GM18517 (cell line): ENCODE measurements around the gene PAMR1.

ENCODE experiments used
- ATAC-seq: cut with Tn5 transposase; IDR thresholded peaks from one replicate; pipeline ENCODE4 v1.9.1; 2021; ENCODE audit warnings: mild to moderate bottlenecking, moderate library complexity; ENCODE audit not compliant: unreplicated experiment

The PAMR1 gene

GRCh38 chr11:35461917-35462538, 63.4 kb downstream of the PAMR1 start:
- no peak for ATAC-seq

GRCh38 chr11:35459489-35459888, 65.9 kb downstream of the PAMR1 start:
- no peak for ATAC-seq

DNA sequence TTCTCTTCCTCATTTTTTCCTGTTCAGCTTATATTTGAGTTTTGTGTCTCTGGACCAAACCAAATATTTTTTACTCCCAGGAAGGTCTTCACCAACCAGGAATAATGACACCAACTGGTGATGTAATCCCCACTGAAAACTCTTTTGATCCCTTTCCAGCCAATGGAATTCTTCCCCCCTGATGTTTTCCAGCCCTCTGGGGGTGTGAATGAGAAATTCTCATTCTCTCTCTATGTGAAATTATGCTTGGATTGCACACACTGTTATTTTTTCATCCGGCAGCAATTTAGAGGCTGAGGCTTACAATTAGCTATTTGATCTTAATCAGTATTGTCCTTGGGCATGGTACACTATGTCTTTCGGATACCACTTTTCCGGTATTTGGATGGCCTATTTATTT, 66.6 kb downstream of the PAMR1 start:
- ATAC-seq = no peak

DNA sequence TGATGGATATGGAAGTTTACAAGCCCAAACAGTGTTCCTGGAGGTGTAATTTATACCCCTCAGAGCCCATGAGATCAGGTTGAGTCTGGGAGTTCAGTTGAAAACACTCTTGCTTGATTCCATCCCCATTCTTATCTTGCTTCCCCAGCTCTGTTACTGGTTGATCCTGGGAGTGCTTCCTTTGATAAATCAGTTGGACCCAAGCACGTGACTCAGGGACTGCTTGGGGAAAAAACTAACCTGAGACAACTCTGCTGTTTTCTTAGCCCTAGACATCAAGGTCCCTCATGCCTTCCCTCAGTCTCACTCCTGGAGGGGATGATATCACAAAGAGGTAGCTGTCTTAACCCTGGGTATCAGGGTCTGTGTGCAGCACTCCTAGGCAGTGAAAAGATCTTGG, 71.1 kb downstream of the PAMR1 start:
- no peak for ATAC-seq

- no peak for ATAC-seq
Observed at GRCh38 chr11:35436581-35437250, 88.7 kb downstream of the PAMR1 start.

DNA sequence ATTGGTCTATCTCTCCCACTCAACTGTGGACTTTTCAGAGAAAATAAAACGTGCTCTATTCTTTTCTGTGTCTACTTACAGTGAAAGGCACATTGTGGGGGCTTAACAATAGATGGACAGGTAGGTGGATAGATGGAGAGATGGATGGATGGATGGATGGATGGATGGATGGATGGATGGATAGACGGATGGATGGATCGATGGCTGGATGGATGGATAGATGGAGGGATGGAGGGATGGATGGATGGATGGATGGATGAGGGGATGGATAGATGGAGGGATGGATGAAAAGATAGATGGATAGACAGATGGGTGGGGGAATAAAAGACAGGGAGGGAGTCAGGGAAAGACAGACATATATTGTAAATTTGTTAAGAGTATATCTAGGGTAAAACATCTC, 91.8 kb downstream of the PAMR1 start:
- no peak for ATAC-seq

- ATAC-seq = no peak
Observed at GRCh38 chr11:35432464-35432863, 93.0 kb downstream of the PAMR1 start.

GRCh38 chr11:35427071-35427470, 98.3 kb downstream of the PAMR1 start:
- no peak for ATAC-seq

- ATAC-seq = no peak
Observed at GRCh38 chr11:35426351-35426750, 99.1 kb downstream of the PAMR1 start.

GRCh38 chr11:35425603-35426212, 99.7 kb downstream of the PAMR1 start:
- ATAC-seq = no peak

GRCh38 chr11:35424157-35424940, 101.1 kb downstream of the PAMR1 start:
- ATAC-seq = no peak

- ATAC-seq = no peak
Observed at GRCh38 chr11:35420371-35420770, 105.0 kb downstream of the PAMR1 start.

GRCh38 chr11:35419830-35420333, 105.5 kb downstream of the PAMR1 start:
- no peak for ATAC-seq

GRCh38 chr11:35419184-35419829, 106.1 kb downstream of the PAMR1 start, which contains the start of gene SLC1A2:
Gene SLC1A2 (minus strand): TSS chr11:35419558. CDS start chr11:35418966, 592 bp downstream.
- ATAC-seq = no peak

DNA sequence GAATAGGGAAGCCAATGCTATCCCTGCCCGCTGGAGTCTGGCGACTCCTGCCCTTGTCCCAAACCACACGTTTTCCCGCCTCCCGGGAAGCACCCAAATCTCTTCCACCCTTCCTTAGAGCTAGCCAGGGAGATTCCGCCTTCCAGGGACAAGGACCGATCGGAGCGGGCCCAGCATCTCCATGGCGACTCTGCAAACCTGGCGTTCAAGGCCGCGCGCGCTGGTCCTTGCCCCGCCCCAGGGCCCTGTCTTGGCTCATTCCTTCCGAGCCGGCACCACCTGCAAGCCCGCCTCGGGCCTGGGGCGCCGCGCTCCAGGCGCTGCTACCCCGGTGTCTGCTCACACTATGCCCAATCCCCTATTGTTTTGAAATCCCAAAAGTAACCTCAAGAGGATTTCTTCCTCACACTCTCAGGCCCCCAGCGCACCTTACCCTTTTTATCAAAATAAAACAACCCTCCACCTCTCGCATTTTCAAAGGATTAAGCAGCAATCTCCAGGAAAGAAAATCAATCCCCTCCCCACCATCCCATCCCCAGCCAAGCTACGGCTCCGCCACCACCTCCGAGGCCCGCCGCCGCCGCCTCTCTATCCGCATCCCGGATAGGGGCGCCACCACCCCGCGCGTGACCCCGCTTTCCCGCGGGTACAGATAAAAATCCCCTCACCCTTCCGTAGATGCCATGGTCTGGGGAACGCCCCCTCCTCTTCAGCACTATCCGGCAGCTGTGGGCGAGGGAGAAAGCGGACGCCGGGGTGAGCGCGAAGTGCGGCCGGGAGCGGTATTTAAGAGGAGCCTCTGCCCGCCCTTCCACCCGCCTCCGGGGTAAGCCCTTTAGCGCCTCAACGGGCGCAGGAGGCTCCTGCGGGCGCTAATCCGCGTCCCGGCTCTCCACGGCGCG, 106.9 kb downstream of the PAMR1 start:
- no peak for ATAC-seq

DNA sequence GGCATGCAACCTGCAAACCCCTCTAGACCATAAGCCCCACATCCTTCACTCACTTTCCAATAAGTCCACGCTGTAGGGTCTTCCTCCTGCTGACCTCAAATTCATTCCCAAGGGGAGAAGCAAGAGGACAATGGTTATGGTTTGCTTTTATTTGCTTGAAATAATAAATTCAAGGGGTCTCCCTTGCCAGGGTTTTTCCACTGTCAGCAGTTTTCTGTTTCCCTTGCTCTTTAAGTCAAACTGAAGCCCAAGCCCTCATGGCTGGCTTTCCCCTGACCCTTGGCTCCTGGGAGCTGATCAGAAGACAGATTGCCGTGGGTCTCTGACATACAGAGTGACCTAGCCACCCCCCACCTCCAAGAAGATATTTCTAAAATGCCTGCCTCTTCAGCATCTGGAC, 109.9 kb downstream of the PAMR1 start:
- ATAC-seq = no peak

DNA sequence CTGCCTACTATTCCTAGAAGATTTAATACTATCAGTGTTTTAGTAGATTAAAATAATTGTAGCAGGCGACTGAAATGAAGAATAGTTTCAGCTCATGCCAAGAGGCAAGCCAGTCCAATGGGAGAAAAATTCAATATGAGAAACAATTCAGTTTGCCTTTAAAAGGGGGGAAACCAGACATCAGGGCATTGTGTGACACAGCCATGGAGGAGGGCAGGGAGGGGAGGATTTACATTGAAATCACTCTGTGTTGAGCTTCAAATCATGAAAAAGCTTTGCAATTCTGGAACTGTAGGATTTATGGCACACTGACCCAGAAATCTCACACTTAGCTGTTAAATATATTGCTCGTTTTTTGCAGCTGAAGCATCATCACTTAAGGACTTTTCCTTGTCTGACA, 110.6 kb downstream of the PAMR1 start:
- no peak for ATAC-seq

GRCh38 chr11:35414311-35414710, 111.1 kb downstream of the PAMR1 start:
- ATAC-seq = no peak

GRCh38 chr11:35413598-35413997, 111.8 kb downstream of the PAMR1 start:
- no peak for ATAC-seq

DNA sequence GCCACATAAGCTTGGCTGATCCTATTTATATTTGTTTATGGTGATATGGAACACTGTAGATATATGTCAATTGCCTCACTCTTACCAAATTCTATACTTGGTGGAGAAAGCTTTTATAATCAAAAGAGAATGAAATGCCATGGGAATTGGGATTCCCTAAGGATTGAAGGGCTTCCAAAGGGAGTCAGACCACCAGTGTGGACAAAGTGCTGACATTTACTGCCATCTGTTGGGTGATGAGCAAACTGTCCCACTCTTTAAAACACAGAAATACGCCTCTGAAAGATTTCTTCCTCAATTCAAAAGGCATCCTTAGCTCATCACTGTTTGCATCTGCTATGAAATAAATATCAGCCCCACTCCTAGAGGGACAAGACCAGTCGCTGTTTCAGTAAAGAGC, 113.1 kb downstream of the PAMR1 start:
- ATAC-seq = no peak
